GM18907 (cell line): Measurements from ENCODE around the gene LRRC7.

Experiments used
- ATAC-seq: cut with Tn5 transposase; IDR thresholded peaks from one replicate; pipeline ENCODE4 v1.9.1; 2021; ENCODE audit warnings: mild to moderate bottlenecking, moderate library complexity; ENCODE audit not compliant: unreplicated experiment

The LRRC7 gene

DNA sequence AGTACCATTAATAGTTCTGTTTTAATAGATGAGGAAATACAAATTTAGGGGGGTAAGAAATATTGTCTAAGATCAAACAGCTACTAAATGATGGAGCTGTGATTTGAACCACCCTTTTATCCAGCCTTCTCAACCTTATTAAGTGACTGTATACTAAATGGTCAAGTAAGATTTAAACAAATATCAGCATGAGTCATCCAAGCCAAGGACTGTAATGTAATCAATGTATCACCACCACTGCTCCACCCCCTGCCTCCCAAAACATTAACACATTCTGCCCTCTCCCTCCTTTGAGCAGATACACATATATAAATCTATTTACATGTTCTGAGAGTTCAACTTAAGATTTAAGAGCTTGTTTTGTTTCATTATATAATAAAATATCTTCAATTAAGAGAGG, 578.8 kb downstream of the LRRC7 start:
- no peak for ATAC-seq

GRCh38 chr1:70150444-70150843, 582.7 kb downstream of the LRRC7 start:
- no peak for ATAC-seq

DNA sequence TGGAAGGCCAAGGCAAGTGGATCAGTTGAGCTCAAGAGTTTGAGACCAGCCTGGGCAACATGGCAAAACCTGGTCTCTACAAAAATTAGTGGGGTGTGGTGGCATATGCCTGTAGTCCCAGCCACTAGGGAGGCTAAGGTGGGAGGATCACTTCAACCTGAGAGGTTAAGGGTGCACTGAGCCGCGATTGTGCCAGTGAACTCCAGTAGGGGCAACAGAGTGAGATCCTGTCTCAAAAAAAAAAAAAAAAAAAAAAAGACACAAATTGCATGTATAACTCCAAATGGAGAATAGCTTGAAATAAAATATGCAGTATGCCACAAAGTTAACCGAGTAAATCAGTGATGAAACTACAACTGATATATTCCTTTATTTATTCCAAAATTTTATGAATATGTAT, 586.0 kb downstream of the LRRC7 start:
- no peak for ATAC-seq

GRCh38 chr1:70156529-70157120, 588.9 kb downstream of the LRRC7 start:
- ATAC-seq: no peak

DNA sequence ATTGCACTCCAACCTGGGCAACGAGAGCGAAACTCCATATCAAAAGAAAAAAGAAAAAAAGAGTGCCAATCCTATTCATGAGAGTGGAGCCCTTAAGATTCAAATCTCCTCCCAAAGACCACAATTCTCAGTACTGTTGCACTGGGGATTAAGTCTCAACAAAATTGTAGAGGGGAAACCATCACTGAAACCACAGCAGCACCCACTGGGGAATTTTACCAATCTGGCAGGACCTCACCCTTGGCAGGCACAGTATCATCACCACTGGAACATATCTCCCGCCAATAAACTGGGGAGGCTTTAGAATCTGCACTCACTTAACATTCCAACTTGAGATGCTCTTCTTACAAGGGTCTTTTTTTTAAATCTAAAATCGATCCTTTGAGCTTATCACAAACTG, 596.6 kb downstream of the LRRC7 start:
- peak; percentile 54 for ATAC-seq

DNA sequence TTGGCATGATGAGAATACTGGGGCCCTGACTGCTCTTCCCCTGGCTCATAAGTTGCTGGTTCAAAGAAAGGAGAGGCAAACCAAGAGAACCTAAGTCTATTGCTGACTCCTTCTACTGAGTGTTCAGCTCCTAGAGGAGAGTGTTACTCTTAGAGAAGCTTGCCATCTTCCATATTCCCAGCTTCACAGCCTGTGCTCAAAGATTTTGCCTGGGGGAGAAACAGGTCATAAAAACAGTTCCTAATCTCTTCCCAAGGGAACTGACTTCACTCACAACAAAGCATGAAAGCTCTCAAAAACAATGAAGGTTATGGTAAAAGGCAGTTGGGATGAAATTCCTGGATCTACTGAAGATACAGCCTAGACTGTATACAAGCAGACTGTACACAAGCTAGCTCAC, 600.6 kb downstream of the LRRC7 start:
- ATAC-seq: no peak

DNA sequence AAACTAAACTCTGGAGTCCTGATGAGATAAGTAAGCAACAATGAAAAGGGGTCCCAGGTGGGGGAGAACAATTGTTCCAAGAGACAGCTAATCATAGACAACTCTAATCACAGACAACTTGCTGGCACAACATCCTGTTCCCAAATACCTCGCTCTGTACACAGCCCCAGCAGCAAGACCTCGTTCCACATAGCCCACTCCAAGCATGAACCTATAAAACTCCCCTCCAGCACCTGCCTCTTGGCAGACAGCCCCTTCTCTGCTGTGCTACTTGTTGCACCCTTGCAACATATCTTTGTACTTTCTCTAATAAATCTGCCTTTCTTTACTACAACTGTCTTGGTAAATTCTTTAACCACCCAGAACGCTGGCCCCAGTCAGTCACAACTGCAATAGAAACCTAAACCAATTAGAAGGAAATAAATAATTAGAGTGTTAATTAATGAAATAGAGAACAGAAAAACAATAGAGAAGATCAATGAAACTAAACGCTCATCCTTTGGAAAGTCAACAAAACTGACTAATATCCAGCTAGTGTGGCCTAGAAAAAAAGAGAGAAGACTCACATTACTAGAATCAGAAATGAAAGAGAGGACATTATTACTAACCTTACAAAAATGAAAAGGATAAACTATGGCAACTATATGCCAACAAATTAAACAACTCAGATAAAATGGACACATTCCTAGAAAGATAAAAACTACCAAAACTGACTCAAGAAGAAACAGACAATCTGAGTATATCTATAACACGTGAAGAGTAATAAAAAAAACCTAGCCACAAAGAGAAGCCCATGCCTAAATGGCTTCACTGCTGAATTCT, 601.5 kb downstream of the LRRC7 start:
- ATAC-seq: no peak

DNA sequence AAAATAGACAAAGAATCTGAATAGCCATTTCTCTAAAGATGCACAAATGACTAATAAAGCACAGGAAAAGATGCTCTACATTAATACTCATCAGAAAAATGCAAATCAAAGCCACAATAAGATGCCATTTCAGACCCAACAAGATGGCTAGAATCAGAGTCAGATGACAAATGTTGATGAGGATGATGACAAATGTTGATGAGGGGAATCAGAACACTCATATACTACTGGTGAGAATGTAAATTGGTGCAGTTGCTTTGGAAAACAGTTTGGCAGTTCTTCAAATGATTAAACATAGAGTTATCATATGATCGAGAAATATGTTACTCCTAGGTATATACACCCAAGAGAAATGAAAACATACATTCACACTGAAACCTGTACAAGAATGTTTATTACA, 603.8 kb downstream of the LRRC7 start:
- ATAC-seq: no peak
